H1 (cell line): ENCODE measurements around the gene OPHN1. TPM values are rescaled to one million over a fixed set of nuclear protein-coding genes. Genes with fewer than 3 reads are reported as not detected.

Experiments used
- CTCF ChIA-PET: fragments of 300-600 bp; sonication (Branson Sonifier 250); formaldehyde crosslinking; loops from one replicate; lab custom pipeline; 2021; ENCODE audit not compliant: partially characterized antibody; lab: Charles Lee
- POLR2A ChIA-PET: fragments of 300-600 bp; sonication (Branson Sonifier 250); formaldehyde crosslinking; loops from one replicate; lab custom pipeline; 2021; ENCODE audit warnings: inconsistent platforms; ENCODE audit not compliant: partially characterized antibody; lab: Charles Lee
- DNase-seq, 2 experiments: peaks; one replicate each; pipeline versions ENCODE4 v3.0.0 to v3.0.0-alpha.2; 2010 to 2022; ENCODE audit warnings: low spot score in 2 of 2, low read depth in 1 of 2, mixed read lengths in 1 of 2
- FAIRE-seq: peaks from 2 replicates; lab custom pipeline; 2011; peaks lifted over from hg19 to GRCh38; lab: Jason Lieb, UNC
- H2AFZ ChIP-seq: 2 replicates; pipeline ENCODE4 v1.8.1; 2012; ENCODE audit warnings: low read length, inconsistent platforms
- H2AK5ac ChIP-seq: 2 replicates; pipeline ENCODE4 v1.6.1; 2013; ENCODE audit warnings: low read depth, low read length
- H2BK120ac ChIP-seq: replicated peaks from 2 replicates; pipeline ENCODE3; 2013; ENCODE audit warnings: low read depth, low read length, inconsistent platforms
- H2BK12ac ChIP-seq: 2 replicates; pipeline ENCODE4 v1.6.1; 2013; ENCODE audit warnings: low read depth, low read length
- H2BK15ac ChIP-seq: 2 replicates; pipeline ENCODE4 v1.6.1; 2013; ENCODE audit warnings: low read length
- H2BK20ac ChIP-seq: 2 replicates; pipeline ENCODE4 v1.6.1; 2013; ENCODE audit warnings: low read length
- H2BK5ac ChIP-seq: 2 replicates; pipeline ENCODE4 v1.6.1; 2013; ENCODE audit warnings: low read depth, low read length
- H3K14ac ChIP-seq: 2 replicates; pipeline ENCODE4 v1.6.1; 2013; ENCODE audit warnings: inconsistent platforms; ENCODE audit not compliant: insufficient read length
- H3K18ac ChIP-seq: 2 replicates; pipeline ENCODE4 v1.6.1; 2013; ENCODE audit warnings: low read length; ENCODE audit errors: extremely low read depth
- H3K23ac ChIP-seq: 2 replicates; pipeline ENCODE4 v1.6.1; 2013; ENCODE audit warnings: inconsistent platforms; ENCODE audit not compliant: insufficient read length
- H3K23me2 ChIP-seq: 2 replicates; pipeline ENCODE4 v1.6.1; 2013; ENCODE audit warnings: low read depth, low read length
- H3K27ac ChIP-seq: 2 replicates; pipeline ENCODE4 v1.6.1; 2011; ENCODE audit warnings: low read depth, low read length, inconsistent platforms
- H3K27me3 ChIP-seq, 4 experiments: replicated peaks in 1 of 4; 1 replicate in 1 of 4; 2 replicates in 3 of 4; pipeline versions ENCODE4 v1.6.1 to v1.8.1; 2011 to 2013; ENCODE audit warnings: low read length in 3 of 4, mild to moderate bottlenecking in 3 of 4, inconsistent platforms in 2 of 4, mixed read lengths in 2 of 4, moderate library complexity in 1 of 4; ENCODE audit not compliant: control insufficient read depth in 3 of 4, insufficient read depth in 3 of 4; ENCODE audit errors: extremely low read depth in 1 of 4
- H3K36me3 ChIP-seq, 4 experiments: 2 replicates each; pipeline versions ENCODE4 v1.6.1 to v1.8.1; 2011 to 2013; ENCODE audit warnings: mild to moderate bottlenecking in 4 of 4, low read length in 3 of 4, moderate library complexity in 2 of 4, control low read depth in 1 of 4, inconsistent platforms in 1 of 4; ENCODE audit not compliant: insufficient read depth in 4 of 4, control insufficient read depth in 2 of 4
- H3K4ac ChIP-seq: replicated peaks from 2 replicates; pipeline ENCODE3; 2013; ENCODE audit warnings: low read length, low read depth, mixed read lengths, inconsistent platforms; ENCODE audit not compliant: insufficient read length
- H3K4me1 ChIP-seq, 4 experiments: replicated peaks in 1 of 4; 1 replicate in 1 of 4; 2 replicates in 3 of 4; pipeline versions ENCODE4 v1.6.1 to v1.8.1; 2011 to 2013; ENCODE audit warnings: low read length in 3 of 4, inconsistent platforms in 2 of 4, mixed read lengths in 1 of 4; ENCODE audit not compliant: insufficient read depth in 4 of 4, control insufficient read depth in 3 of 4
- H3K4me2 ChIP-seq, 2 experiments: 2 replicates each; pipeline versions ENCODE4 v1.6.1 to v1.8.1; 2011 to 2013; ENCODE audit warnings: low read depth in 2 of 2, low read length in 2 of 2, control low read depth in 1 of 2, inconsistent platforms in 1 of 2, mild to moderate bottlenecking in 1 of 2; ENCODE audit not compliant: insufficient read depth in 1 of 2
- H3K4me3 ChIP-seq, 4 experiments: fragments of 200-600, 300-600 bp in 1 of 4; sonication (generic), shearing (Covaris generic), sonication (Bioruptor Twin) in 1 of 4; 2 replicates each; pipeline versions ENCODE4 v1.5.1 to v1.8.1; 2011 to 2016; ENCODE audit warnings: low read length in 4 of 4, low read depth in 3 of 4, control low read depth in 2 of 4, inconsistent platforms in 2 of 4, mild to moderate bottlenecking in 2 of 4, mixed read lengths in 1 of 4, moderate library complexity in 1 of 4; ENCODE audit not compliant: insufficient read depth in 2 of 4; ENCODE audit errors: extremely low read depth in 1 of 4
- H3K56ac ChIP-seq: replicated peaks from 2 replicates; pipeline ENCODE3; 2013; ENCODE audit warnings: low read depth, mild to moderate bottlenecking, mixed read lengths, low read length, inconsistent platforms; ENCODE audit not compliant: insufficient read length
- H3K79me1 ChIP-seq: 2 replicates; pipeline ENCODE4 v1.6.1; 2013; ENCODE audit warnings: low read depth, low read length, control low read depth
- H3K79me2 ChIP-seq, 2 experiments: 2 replicates each; pipeline versions ENCODE4 v1.6.1 to v1.8.1; 2012 to 2013; ENCODE audit warnings: low read length in 2 of 2, mild to moderate bottlenecking in 2 of 2, inconsistent platforms in 1 of 2; ENCODE audit not compliant: insufficient read depth in 2 of 2, control insufficient read depth in 1 of 2
- H3K9ac ChIP-seq, 4 experiments: replicated peaks in 1 of 4; 1 replicate in 1 of 4; 2 replicates in 3 of 4; pipeline versions ENCODE4 v1.6.1 to v1.8.1; 2011 to 2013; ENCODE audit warnings: low read depth in 3 of 4, low read length in 3 of 4, control low read depth in 2 of 4, mild to moderate bottlenecking in 2 of 4, moderate library complexity in 2 of 4, inconsistent platforms in 1 of 4; ENCODE audit errors: extremely low read depth in 1 of 4
- H3K9me3 ChIP-seq, 2 experiments: 2 replicates each; pipeline versions ENCODE4 v1.6.1 to v1.8.1; 2012 to 2013; ENCODE audit warnings: mild to moderate bottlenecking in 2 of 2, moderate library complexity in 2 of 2, control low read depth in 1 of 2, inconsistent platforms in 1 of 2, low read depth in 1 of 2, low read length in 1 of 2, mixed read lengths in 1 of 2; ENCODE audit not compliant: insufficient read depth in 2 of 2
- H4K20me1 ChIP-seq, 2 experiments: replicated peaks in 1 of 2; 2 replicates each; pipeline versions ENCODE3 to v1.8.1; 2011 to 2013; ENCODE audit warnings: inconsistent platforms in 2 of 2, low read length in 2 of 2, mild to moderate bottlenecking in 1 of 2; ENCODE audit not compliant: insufficient read depth in 2 of 2, control insufficient read depth in 1 of 2
- H4K5ac ChIP-seq: 2 replicates; pipeline ENCODE4 v1.6.1; 2013; ENCODE audit warnings: low read length, low read depth, mixed read lengths, inconsistent platforms; ENCODE audit not compliant: insufficient read length
- H4K8ac ChIP-seq: 2 replicates; pipeline ENCODE4 v1.8.0; 2013; ENCODE audit warnings: mild to moderate bottlenecking, moderate library complexity, low read length, inconsistent platforms; ENCODE audit not compliant: insufficient read depth; ENCODE audit errors: extremely low read depth
- H4K91ac ChIP-seq: replicated peaks from 2 replicates; pipeline ENCODE3; 2013; ENCODE audit warnings: low read length, mixed read lengths, inconsistent platforms; ENCODE audit not compliant: insufficient read length
- ATF2 ChIP-seq: IDR thresholded peaks from 2 replicates; pipeline ENCODE4 v1.6.1; 2012; ENCODE audit warnings: low read length, inconsistent platforms
- BRCA1 ChIP-seq: IDR thresholded peaks from 2 replicates; pipeline ENCODE4 v1.6.1; 2012; ENCODE audit warnings: low read depth, low read length, improper control_type of control experiment
- CHD1 ChIP-seq: IDR thresholded peaks from 2 replicates; pipeline ENCODE4 v1.6.1; 2012; ENCODE audit warnings: low read depth, low read length, improper control_type of control experiment
- HDAC2 ChIP-seq, 2 experiments: fragments of 300-600 bp in 1 of 2; sonication (generic) in 1 of 2; IDR thresholded peaks; 2 replicates each; pipeline ENCODE4 v1.6.1; 2011 to 2012; ENCODE audit warnings: low read depth in 2 of 2, low read length in 2 of 2, mild to moderate bottlenecking in 2 of 2, moderate library complexity in 2 of 2, borderline replicate concordance in 1 of 2, inconsistent platforms in 1 of 2
- MAFK ChIP-seq: IDR thresholded peaks from 2 replicates; pipeline ENCODE4 v1.6.1; 2012; ENCODE audit warnings: low read depth, mild to moderate bottlenecking, improper control_type of control experiment, low read length
- RAD21 ChIP-seq, 2 experiments: IDR thresholded peaks in 1 of 2; conservative IDR thresholded peaks in 1 of 2; 2 replicates each; pipeline ENCODE4 v1.6.1; 2011; ENCODE audit warnings: low read depth in 2 of 2, low read length in 2 of 2, improper control_type of control experiment in 1 of 2, inconsistent platforms in 1 of 2, mild to moderate bottlenecking in 1 of 2, moderate library complexity in 1 of 2
- RFX5 ChIP-seq: IDR thresholded peaks from 2 replicates; pipeline ENCODE4 v1.6.1; 2011; ENCODE audit warnings: low read depth, low read length, improper control_type of control experiment, borderline replicate concordance
- TEAD4 ChIP-seq: IDR thresholded peaks from 2 replicates; pipeline ENCODE4 v1.6.1; 2012; ENCODE audit warnings: low read depth, low read length, inconsistent platforms, mixed read lengths
- YY1 ChIP-seq: IDR thresholded peaks from 2 replicates; pipeline ENCODE4 v1.6.1; 2011; ENCODE audit warnings: low read depth, mild to moderate bottlenecking, low read length
- ZNF274 ChIP-seq: IDR thresholded peaks from 2 replicates; pipeline ENCODE4 v1.7.0; 2012; ENCODE audit warnings: low read length, borderline replicate concordance; ENCODE audit errors: extremely low read depth
- WGBS, 2 experiments: shearing (Covaris generic) in 1 of 2; methylation state at CpG; one replicate each; pipeline versions ENCODE4 v1.1.6 to v1.1.7; 2013 to 2015; ENCODE audit warnings: low lambda C conversion rate in 2 of 2, mixed read lengths in 2 of 2, inconsistent platforms in 1 of 2, low coverage in 1 of 2, missing lambda C conversion rate in 1 of 2; ENCODE audit not compliant: insufficient replicate concordance in 2 of 2, insufficient coverage in 1 of 2, insufficient read length in 1 of 2; ENCODE audit errors: extremely low coverage in 1 of 2, missing lambda C conversion rate in 1 of 2; 5-methylcytosine and 5-hydroxymethylcytosine counted together
- polyA plus RNA-seq, 7 experiments: library from polyadenylated mRNA; depleted of rRNA in 3 of 7; stranded (reverse) in 5 of 7; unstranded in 2 of 7; fragments of >200 nt in 5 of 7; fragments of 200-250 nt in 2 of 7; gene quantifications; 1 replicate in 5 of 7; 2 replicates in 1 of 7; 4 replicates in 1 of 7; pipeline versions ENCODE4 v1.2.1 to v1.2.3, GENCODE V29; 2011 to 2013; ENCODE audit warnings: missing spikeins in 2 of 7, mixed read lengths in 2 of 7
- total RNA-seq: library from RNA; stranded (reverse); fragmentation: NEBNext Ultra II Directional; extraction: Animal tissue kit (Norgen Biotek cat#: 25700); gene quantifications from 2 replicates; pipeline ENCODE4 v1.2.1, GENCODE V29; 2021

The OPHN1 gene
- total and polyA plus RNA-seq, 2 of the 8 experiments (the other 6 are each of a cell fraction or from before 2014, with no cell fraction given), result 1.2 to 3.5 TPM

- Histone ChIP-seq H3K23me2 (no peaks in the 10 kb centered on the region), H4K20me1 (no peaks in the 10 kb centered on the region), H4K8ac (no peak overlapping the region), H3K23ac (no peak overlapping the region), H4K5ac (no peak overlapping the region), H2BK12ac (no peak overlapping the region), H3K27me3 (no peaks in the 10 kb centered on the region), H2BK20ac (no peak overlapping the region), H3K79me1 (no peaks in the 10 kb centered on the region), H3K79me2 (no peaks in the 10 kb centered on the region), H3K4me3 (no peak overlapping the region), H3K36me3 (no peaks in the 10 kb centered on the region; a peak in 2 of 8 replicates), H2BK15ac (no peak overlapping the region), H2AFZ (no peak overlapping the region), H3K4ac (no peak overlapping the region), H3K56ac (no peak overlapping the region), H2AK5ac (no peak overlapping the region), H2BK120ac (no peak overlapping the region), H3K4me2 (no peak overlapping the region), H4K91ac (no peak overlapping the region), H3K18ac (no peak overlapping the region), H3K9ac (no peak overlapping the region), H3K14ac (no peak overlapping the region), H3K9me3 (no peaks in the 10 kb centered on the region), H3K27ac (no peak overlapping the region), H3K4me1 (peaks cover 0 to 3% (median 0%) of the 10 kb centered on the region in 4 experiments; a peak in 2 of 7 replicates), H2BK5ac (no peak overlapping the region)
- ChIA-PET POLR2A (no interaction called here), CTCF (interaction anchor here (2.8 kb wide), 1 partner anchor 10 kb away, joined by 11 read pairs; no protein-coding TSS in a partner anchor)
- DNase-seq (no peak), FAIRE-seq (no peak)
- WGBS, 2 experiments, result 79% methylated on average over 3 of the region's 3 CpGs; no CpG with 5 or more reads in 1 of the 2 experiments
- no peak for TF ChIP-seq TEAD4
- no peak for TF ChIP-seq ATF2
- no peak for TF ChIP-seq ZNF274
- no peak for TF ChIP-seq BRCA1
- TF ChIP-seq RAD21 (IDR thresholded peaks at IDR 0.05 in 1 of 2, conservative IDR thresholded peaks at IDR 0.05 in 1 of 2; ENCODE audit: low read depth in 2 of 2, low read length in 2 of 2), result no peak
- no peak for TF ChIP-seq YY1
- no peak for TF ChIP-seq MAFK
- TF ChIP-seq CHD1, result no peak
- TF ChIP-seq HDAC2 (IDR thresholded peaks at IDR 0.05; ENCODE audit: borderline replicate concordance in 1 of 2, low read depth in 2 of 2, low read length in 2 of 2), result no peak
- TF ChIP-seq RFX5, result no peak
These were observed 240.1 kb downstream of the OPHN1 start for GRCh38 chrX:68193234-68193633.
